ENCODE data around the gene DNAJB6.

DNA sequence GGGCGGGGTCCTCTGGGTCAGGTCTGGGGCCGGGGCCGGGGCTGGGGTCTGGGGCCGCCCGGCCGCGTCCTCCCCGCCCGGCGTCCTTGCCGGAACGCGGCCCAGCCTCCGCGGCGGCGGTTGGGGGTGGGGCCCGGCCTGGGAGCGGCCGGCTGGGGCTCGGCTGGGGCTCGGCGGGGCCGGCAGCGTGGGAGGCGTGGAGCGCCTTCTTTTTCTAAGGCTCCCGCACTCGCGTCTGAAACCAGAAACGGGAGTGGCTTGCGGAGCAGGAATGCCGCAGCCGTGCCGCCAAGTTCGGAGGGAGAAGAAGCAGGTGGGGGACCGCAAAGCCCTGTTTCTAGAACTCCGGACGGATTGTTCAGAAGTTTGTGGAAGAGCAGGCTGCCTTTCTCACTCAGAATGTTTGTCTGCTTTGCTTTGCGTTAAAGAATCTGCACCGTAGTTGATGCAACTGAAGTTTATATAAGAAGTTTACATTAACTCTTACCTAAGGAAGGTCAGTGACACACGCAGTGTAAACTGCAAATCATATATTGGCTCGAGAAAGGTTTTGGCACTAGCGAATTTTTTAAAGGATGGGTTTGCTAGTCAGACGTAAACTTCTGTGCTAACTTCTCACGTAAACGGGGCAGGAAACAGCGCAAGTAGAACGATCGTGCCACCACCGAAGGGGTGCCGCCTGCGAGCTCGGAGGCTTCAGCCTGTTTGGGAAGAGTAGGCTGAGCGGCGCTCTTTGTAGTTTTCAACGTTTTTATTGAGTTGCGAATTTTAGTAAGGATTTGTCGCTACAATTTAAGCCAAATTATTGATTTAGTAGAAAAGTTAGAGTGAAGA, 729 bp downstream of the DNAJB6 start:
- TF ChIP-seq POLR2AphosphoS5 (IDR thresholded peaks at IDR 0.05; ENCODE audit: low read depth, low read length) (no peak), TAF1 (IDR thresholded peaks at IDR 0.05; ENCODE audit: borderline replicate concordance, insufficient read depth, low read length) (no peak), REST (IDR thresholded peaks at IDR 0.05; ENCODE audit: insufficient read depth in 1 of 2, low read depth in 2 of 2, low read length in 2 of 2) (no peak), SIN3A (IDR thresholded peaks at IDR 0.05; ENCODE audit: borderline replicate concordance, insufficient read depth, low read length) (no peak), FOXP2 (optimal IDR thresholded peaks at IDR 0.05; ENCODE audit: borderline replicate concordance, extremely low read depth, extremely low read length, insufficient read depth) (no peak)
